Occipital lobe (tissue), 2 donors: ENCODE data around the gene PTPRN2. TPM values are rescaled to one million over a fixed set of nuclear protein-coding genes. Genes with fewer than 3 reads are reported as not detected.
"Not testable (repeated sequence)": the region's sequence is repeated elsewhere in the genome, so short reads cannot be mapped to it uniquely, and the experiment has no call there.

Experiments
- DNase-seq: peaks from one replicate; lab custom pipeline; 2025; lab: John Stamatoyannopoulos, UW
- total RNA-seq: library from RNA; depleted of rRNA; stranded (reverse); fragments of >200 nt; gene quantifications from one replicate; pipeline ENCODE4 v1.2.3, GENCODE V29; 2014

PTPRN2 gene
- total RNA-seq, 1 donor from 2014 or later: 62.2 TPM

DNA sequence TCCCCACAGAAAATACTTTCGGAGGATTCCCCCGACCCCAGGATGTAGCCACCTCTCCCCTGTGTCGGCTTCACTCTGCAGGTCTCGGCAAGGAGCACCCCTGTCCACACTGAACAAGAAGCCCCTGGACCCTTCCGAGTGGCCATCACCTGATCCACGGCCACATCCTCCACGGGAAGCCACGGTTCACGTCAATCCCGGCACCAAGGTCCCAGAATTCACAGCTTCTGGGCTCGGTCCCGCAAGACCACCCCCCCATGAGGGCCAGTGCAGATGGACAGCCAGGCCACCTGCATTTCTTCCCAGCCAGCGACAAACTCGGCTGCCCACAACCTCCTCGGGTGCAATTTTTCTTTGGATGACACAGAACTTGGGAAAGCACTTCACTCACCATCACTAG, 199.6 kb downstream of the PTPRN2 start:
- no peak for DNase-seq

GRCh38 chr7:158387546-158387891, 200.1 kb downstream of the PTPRN2 start:
- no peak for DNase-seq

GRCh38 chr7:158386866-158387545, 200.6 kb downstream of the PTPRN2 start:
- DNase-seq: no peak

DNA sequence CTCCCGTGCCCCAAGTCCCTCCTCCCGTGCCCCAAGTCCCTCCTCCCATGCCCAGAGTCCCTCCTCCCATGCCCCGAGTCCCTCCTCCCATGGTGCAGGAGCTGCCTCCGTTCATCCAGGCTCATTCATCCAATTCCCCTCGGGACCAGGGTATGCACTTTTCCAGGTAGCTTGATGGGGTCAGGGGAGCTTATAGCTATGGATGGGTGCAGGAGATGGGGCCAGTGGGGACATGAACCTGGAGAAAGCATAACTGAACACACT, 201.3 kb downstream of the PTPRN2 start:
- no peak for DNase-seq

GRCh38 chr7:158385496-158386354, 201.9 kb downstream of the PTPRN2 start:
- not testable (repeated sequence) for DNase-seq

DNA sequence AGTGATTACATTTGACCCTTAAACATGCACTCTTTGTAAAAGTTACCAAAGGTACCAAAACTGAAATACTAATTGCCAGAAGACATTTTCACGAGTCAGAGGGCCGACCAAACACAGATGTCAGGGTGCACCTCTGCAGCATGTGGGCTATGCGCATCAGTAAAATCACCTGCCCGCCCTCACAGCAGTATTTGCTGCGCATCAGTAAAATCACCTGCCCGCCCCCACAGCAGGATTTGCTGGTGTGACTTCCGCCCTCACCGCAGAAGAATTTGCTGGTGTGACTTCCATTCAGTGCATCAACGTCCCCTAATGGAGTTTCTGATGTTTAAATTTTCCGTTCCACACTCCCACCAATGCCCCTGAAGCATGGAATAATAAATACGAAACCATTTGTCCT, 202.9 kb downstream of the PTPRN2 start:
- DNase-seq: no peak

- no peak for DNase-seq
Measured at GRCh38 chr7:158383665-158384064, 204.0 kb downstream of the PTPRN2 start.

- no peak for DNase-seq
Measured at GRCh38 chr7:158382363-158383254, 205.0 kb downstream of the PTPRN2 start.

DNA sequence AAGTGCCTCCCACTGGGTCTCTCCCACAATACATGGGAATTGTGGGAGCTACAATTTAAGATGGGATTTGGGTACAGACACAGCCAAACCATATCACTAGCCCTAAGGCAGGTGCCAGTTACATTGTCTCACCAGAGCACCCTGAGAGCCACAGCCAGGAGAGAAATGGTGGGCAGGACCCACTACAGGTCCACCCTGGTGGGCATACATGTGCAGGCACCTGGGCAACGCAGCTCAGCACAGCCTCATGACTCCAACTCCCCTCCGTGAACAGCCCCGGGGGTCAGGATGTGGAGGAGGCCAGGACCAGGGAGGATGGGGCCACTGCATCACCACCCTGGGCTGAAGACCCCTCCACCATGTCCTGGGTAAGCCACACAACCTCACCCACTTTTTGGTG, 205.7 kb downstream of the PTPRN2 start:
- no peak for DNase-seq

- no peak for DNase-seq
Measured at GRCh38 chr7:158378978-158379377, 208.6 kb downstream of the PTPRN2 start.

DNA sequence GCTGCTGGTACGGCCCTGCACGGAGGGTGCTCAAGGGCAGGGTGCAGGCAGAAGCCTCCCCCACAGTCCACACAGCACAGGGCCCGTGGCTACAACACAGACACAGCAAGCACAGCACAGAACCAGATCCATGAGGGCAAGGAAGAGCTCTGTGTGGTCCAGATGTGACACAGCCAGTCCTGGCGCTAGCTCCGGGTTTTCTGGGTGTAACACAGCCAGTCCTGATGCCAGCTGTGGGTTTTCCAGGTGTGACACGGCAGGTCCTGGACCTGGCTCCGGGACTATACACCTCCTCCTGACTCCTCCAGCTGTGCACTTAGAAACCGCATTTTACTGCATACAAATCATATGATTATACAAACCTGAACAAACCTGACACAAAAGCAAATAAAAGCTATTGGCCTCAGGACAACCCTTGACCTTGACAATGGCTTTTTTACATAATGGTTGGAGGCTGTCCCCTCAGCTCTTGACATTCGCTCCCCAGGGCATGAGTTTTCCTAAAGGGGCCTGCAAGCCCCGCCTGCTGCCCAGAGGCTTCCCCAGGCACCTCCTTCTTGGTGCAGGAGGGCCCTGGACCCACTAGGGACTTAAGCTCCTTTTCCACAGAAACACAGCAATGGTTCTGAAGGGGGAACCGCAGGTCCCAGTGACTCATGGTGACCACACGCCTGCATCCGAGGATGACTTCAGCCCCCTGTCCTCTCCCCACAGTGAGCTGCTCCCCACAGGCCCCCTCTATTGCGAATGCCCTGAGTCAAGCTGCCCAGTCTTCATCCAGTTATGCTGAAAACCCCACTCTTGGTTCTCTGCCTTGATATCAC, 209.6 kb downstream of the PTPRN2 start:
- no peak for DNase-seq

DNA sequence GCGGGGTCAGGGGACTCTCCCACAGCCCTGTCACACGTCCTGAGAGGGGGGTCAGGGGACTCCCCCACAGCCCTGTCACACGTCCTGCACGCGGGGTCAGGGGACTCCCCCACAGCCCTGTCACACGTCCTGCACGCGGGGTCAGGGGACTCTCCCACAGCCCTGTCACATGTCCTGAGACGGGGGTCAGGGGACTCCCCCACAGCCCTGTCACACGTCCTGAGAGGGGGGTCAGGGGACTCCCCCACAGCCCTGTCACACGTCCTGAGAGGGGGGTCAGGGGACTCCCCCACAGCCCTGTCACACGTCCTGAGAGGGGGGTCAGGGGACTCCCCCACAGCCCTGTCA, 210.8 kb downstream of the PTPRN2 start:
- not testable (repeated sequence) for DNase-seq

GRCh38 chr7:158376146-158376838, 211.3 kb downstream of the PTPRN2 start:
- not testable (repeated sequence) for DNase-seq

- DNase-seq: no peak
Measured at GRCh38 chr7:158375034-158375433, 212.6 kb downstream of the PTPRN2 start.

DNA sequence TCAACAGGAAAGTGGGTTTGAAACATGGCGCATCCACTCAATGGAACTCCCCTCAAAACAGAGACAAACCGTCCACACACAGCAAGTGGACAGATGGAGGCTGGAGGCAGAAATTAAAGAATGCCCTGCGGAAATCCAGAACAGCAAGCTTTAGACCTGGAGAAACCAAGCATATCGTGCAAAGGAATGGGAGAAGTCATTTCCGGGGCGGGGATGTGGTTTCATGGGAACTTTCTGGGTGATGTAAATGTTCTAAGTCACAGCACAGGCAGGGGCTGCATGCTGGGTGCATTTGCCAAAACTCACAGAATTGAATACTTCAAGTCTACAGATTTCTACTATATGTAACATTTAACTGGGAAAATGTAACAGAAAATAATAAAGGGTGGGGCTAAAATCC, 213.0 kb downstream of the PTPRN2 start:
- DNase-seq: no peak

GRCh38 chr7:158374146-158374545, 213.5 kb downstream of the PTPRN2 start:
- no peak for DNase-seq

DNA sequence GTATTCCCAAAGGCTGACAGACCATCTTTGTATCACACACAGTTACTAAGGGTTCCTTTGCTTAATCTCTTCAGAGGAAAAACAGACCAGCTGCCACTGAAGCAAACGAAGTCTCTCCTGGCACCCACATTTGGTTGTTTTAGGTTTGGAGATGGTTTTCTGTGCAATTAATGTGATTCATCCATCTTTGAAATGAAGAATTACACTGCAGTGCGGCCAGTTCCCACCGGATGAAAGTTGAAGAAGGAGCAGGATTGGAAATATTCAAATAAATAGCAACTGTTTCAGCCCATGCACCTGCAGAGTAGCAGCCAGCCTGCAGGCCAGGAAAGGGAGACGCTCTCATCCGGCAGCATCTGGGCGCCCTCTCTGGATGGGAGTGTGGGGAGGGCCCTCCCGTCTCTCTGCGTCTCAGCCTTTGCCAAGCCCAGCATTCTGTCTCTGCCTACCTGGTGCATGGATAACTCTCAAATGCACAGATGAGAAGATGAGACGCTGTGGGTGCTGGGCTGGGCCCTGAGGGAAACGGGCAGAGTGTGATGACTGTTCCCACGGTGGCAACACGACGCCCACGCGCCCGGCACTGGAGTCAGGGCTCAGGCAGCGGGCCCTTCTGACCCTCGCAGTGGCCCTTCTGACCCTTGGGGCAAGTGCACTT, 214.0 kb downstream of the PTPRN2 start:
- DNase-seq: no peak

DNA sequence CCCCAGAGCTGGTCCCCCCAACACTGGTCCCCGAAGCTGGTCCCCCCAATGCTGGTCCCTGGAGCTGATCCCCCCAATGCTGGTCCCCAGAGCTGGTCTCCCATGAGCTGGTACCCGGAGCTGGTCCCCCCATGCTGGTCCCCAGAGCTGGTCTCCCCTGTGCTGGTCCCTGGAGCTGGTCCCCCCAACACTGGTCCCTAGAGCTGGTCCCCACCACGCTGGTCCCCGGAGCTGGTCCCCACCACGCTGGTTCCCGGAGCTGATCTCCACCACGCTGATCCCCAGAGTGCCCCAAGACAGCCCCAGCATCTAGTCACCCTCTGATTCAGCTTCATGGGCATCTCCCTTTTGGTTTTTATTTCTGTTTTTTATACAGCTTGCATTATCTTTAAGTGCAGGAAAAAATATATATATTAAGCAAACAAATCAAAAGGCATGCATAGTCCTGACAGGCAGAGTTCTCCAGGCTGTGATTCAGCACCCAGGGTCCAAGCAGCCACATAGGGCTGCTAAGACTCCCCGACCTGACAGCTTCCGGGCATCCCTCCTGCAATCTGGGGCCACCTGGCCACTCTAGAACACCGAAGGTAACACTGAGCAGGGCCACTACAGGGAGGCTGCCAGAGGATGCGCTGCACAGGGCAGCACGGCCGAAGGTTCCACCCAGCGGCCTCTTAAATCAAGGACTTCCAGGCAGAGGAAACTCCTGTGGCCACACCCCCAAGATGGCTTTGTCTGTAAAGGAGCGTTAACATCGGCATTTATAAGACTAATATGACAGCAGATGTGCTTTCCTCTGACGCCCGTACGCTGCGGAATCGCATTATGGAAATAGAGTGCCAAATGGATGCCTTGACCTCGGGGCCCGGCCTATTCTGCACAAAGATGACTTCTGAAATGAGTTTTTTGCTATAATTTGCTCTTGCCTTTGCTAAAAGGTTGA, 215.0 kb downstream of the PTPRN2 start:
- no peak for DNase-seq

DNA sequence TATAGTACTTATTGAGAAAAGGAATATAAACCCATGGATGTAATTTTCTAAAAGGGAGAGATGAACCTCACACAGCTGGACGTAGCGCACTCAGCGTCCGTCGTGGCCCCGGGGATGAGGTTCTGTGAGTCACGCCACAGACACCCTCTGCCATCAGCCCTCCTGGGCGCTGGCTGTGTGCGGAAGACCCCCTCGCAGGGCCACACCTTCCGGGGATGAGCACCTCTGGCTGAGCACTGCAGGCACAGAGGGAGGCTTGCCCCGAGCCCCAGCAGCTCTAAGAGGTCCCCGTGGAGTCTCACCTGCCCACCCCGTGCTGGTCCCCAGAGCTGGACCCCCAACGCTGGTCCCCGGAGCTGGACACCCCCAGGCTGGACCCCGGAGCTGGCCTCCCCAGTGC, 215.8 kb downstream of the PTPRN2 start:
- DNase-seq: no peak
